OCI-LY3 (cell line): ENCODE measurements around the gene MTHFD2.

Source experiments
- CTCF ChIP-seq: fragments of 200-600, 300-600 bp; sonication (generic); IDR thresholded peaks from 2 replicates; pipeline ENCODE4 v1.5.1; 2014; ENCODE audit warnings: antibody characterized with exemption, low read length, low read depth
- EZH2phosphoT487 ChIP-seq: fragments of 200-600 bp; shearing (Covaris generic); IDR thresholded peaks from 2 replicates; pipeline ENCODE4 v1.6.1; 2018; ENCODE audit warnings: antibody characterized with exemption, mixed run types, low read depth

GRCh38 chr2:74162951-74163350, 35.5 kb upstream of the MTHFD2 start:
- TF ChIP-seq EZH2phosphoT487 (no peak), CTCF (no peak)
